Amniotic epithelial cell (primary cell): ENCODE measurements around the gene PPP5C.
"Not testable (repeated sequence)": the region's sequence is repeated elsewhere in the genome, so short reads cannot be mapped to it uniquely, and the experiment has no call there.

Experiments used
- DNase-seq: peaks from one replicate; pipeline ENCODE4 v3.0.0-alpha.2; 2010; ENCODE audit warnings: low read depth

The PPP5C gene

DNA sequence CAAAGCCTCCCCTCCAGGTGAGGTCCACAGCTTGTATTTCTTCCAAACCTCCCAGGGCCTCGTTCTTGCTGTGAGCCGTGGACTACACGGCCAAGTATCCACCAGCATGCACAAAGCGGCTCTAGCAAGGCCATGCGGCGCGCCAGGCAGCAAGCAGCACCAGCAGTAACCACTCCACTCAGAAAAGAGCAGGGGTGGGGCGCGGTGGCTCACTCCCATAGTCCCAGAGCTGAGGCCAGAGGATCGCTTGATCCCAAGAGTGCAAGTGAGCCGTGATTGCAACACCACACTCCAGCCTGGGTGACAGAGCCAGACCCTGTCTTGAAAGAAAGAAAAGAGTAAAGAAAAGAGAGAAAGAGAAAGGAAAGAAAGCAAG, 61.8 kb downstream of the PPP5C start:
- DNase-seq: peak; percentile 75

DNA sequence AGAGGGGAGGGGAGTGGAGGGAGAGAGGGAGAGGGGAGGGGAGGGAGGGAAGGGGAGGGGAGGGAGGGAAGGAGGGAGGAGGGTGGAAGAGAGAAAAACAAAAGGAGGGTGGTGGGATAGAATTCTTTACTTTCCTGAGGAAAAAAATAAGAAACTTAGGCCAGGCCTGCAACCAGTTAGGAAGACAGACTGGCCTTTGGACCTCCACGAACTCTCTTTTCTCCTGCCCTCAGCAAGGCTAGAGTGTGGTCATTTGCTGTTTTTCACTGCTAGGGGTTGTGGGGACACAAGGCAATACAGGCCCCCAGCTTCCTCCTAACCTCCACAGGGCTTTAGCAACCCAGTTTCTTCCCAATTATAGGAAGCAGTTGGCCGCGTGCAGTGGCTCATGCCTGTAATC, 62.3 kb downstream of the PPP5C start:
- no peak for DNase-seq

DNA sequence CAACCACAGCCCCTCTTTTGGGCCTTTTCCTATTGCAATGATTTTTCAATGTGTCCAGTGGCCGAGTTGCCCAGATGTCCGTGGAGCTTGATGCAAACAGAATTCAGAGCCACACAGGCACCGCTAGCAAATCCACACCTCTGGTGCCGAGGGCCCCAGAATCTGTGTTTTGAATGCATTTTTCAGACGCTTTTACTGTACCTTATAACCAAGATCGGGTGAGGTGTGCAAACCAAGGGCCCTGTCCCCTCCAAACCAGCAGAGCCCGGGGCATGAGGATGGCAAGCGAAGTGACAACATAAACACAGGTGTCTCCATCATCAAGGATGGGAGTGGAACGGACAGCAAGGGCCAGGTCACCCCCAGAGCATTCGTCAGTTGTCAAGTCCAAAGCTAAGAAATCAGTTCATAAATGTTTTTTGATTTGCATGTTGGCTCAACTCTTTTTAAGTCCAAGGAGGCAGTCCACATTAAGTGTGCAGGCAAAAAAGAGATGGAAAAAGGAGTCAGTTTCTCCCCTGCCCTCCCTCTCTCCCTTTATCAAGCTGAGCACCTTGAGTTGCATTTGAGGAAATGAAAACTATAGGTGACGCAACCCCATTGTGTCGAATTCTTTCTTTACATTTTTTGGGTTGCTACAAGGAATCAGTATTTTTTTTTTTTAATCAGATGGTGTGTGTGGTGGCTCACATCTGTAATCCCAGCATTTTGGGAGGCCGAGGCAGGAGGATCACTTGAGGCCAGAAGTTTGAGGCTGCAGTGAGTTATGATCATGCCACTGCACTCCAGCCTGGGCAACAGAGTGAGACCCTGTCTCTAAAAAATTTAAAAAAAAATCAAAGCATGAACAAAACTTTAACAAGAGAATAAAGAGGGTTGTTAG, 63.6 kb downstream of the PPP5C start:
- no peak for DNase-seq

DNA sequence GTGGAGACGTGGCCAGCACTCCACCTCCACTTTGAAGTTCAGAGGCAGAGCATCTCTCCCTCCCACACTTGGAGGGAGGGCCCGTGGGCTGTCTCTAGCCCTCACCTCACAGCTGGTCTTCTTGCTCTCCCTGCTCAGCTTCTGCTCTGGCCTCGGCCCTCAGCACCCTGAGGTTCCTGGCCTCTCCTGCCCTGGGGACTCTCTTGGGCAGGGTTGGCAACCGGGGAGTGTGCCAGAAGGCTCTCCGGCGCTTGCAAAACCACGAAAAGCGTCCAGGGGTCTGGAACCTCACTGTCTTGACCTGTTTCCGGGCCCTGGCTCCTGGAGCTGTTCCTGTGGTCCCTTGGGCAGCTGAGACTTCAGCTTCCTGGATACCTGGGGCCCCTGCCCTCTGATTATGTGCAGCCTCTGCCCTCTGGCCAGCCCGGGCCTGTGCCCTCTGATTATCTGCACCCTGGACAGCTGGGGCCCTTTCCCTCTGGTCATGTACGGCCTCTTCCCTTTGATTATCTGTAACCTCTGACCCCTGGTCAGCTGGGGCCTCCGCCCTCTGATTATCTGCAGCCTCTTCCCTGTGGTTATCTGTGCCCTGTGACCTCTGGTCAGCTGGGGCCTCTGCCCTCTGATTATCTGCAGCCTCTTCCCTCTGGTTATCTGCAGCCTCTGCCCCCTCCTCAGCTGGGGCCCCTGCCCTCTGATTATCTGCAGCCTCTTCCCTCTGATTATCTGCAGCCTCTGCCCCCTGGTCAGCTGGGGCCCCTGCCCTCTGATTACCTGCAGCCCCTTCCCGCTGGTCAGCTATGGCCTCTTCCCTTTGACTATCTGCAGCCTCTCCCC, 64.4 kb downstream of the PPP5C start:
- no peak for DNase-seq

DNA sequence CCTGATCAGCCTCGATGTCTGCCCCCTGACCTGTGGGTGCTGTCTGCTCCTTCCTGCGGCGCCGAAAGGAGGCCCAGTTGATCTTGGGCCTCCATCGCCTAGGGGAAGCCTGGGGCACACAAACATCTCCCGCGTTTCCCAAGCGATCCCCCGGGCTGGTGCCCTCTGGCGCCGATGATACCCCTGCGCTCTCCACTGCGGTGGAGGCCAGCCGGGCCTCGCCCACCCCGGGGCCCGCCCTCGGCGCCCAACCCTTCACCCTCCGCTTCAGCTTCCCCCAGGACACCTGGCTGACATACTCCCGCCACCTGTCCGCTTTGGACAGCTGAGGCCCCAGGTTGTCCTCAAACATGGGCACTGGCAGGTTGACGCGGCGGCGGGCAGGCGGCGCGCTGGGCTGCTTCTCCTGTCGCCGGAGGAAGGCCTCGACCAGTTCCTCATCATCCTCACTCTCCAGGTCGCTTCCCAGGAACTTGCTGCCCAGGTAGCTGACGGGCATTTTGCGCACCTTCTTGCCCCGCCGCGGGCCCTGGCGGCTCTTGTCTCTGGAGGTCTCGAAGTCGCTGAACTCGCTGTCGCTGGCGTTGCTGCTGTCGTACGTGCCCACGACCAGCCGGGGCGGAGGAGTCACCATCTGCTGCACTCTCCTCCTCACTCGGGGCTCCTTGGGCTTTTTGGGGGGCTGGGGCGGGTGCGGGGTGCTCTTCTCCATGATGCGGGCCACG, 65.2 kb downstream of the PPP5C start:
- no peak for DNase-seq

- no peak for DNase-seq
These were observed 65.9 kb downstream of the PPP5C start for GRCh38 chr19:46412650-46413261.

DNA sequence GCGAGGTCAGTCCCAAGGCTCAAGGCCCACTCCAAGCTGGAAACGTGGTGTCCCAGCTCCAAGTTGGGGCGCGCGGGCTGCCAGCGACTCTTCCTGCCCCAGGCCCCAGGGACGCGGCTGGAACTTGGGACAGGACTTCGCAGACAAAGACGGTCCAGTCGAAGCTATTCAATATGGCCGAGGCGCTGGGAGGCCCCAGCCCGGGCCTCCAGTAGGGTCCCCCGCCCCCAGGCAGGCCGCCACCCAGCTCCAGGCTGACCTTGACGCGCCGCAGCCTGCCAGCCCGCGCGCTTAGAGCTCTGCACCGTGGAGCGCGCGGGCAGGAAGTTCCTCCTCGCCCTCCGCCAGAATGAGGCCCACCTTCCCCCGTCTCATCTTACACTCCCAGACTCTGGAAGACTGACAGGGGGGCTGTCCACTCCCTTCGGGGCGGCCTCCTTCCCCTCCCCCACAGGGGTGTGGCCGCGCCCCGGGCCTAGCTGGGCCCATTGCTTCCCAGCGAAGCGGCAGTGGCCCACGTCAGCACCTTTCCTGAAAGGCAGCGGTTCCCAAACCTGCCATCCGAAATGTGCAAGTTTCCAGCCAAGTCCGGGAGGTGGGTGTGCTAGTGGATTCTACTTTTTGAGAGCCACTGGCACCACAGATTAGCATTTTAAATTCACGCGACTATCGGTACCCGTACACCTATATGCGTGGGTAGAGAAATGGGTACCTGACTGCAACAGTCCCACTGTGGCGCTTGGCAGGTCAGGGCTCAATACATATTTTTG, 66.6 kb downstream of the PPP5C start, which contains the start of gene CCDC8:
Gene CCDC8 (minus strand): TSS at position 303 of the 770 bp plus-strand sequence. CDS start 754 bp downstream, outside the sequence.
- DNase-seq: peak; percentile 98

GRCh38 chr19:46414899-46415298, 68.0 kb downstream of the PPP5C start:
- DNase-seq: not testable (repeated sequence)

GRCh38 chr19:46415804-46416709, 69.2 kb downstream of the PPP5C start:
- peak; percentile 88 for DNase-seq

DNA sequence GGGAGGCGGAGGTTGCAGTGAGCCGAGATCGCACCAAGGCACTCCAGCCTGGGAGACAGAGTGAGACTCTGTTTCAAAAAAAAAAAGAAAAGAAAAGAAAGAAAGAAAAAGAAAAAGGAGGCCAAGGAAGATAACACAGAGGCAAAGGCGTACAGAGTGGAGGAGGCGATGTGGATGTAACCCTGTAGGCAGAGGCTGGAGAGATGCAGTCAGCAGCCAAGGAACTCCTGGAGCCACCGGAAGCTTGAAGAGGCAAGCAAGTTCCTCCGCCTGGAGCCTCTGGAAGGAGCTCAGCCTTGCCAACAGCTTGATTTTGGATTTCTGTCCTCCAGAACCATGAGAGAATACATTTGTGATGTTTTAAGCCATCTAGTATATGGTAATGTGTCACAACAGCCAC, 73.2 kb downstream of the PPP5C start:
- DNase-seq: no peak

GRCh38 chr19:46422344-46422743, 75.5 kb downstream of the PPP5C start:
- DNase-seq: no peak

GRCh38 chr19:46423188-46423587, 76.3 kb downstream of the PPP5C start:
- peak; percentile 69 for DNase-seq

- peak; percentile 66 for DNase-seq
These were observed 79.2 kb downstream of the PPP5C start for GRCh38 chr19:46426035-46426505.

DNA sequence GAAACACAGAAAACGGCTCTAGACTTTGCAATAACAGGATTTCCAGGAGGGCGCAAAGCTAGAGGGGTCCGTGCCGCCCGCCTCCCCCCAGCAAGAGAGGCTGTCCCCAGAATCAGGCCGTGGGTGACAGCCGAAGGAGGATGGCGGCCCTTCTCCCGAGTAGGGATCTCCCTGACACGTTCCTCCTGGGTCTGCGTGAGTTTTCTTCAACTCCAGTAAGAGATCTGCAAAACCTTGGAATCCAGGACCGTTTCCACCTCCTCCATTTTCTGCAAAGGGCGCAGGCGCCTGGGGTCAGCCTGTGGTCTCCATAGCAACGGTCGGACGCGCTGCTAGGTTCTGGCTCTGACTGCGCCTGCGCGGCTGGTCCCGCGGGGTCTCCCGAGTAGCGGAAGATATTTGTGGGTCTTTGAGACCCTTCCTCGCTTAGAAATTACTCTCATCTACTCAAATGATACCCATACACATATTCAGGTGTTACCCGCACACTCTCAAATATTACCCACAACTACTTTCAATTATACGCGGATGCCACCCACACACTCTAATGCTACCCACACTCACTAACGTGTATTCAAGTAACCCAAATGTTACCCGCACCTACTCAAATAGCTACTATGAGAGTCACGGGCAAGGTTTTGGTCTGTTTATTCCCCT, 79.7 kb downstream of the PPP5C start:
- peak; percentile 75 for DNase-seq

DNA sequence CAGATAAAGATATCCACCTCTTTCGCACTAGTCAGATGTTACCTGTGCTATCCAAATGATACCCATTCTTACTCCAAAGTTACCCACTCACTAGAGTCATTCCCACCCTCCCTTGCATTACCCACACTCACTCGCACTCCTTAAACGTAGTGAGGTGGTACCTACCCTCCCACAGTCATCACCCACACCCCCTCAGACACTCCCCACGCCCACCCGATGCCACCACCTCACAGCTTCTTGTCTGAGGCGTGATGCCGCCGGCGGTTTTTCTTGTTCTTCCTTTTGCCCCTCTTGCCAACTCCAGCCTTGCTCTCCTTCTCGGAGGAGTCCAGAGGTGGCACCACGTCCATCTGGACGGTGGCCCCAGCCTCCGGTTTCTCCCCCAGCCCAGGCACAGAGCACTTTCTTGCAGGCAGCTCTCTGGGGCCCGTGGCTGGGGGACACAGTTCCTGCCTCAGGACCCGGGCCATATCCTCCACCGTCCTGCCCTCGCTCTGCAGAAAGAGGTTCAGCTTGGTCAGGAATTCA, 80.7 kb downstream of the PPP5C start:
- no peak for DNase-seq

DNA sequence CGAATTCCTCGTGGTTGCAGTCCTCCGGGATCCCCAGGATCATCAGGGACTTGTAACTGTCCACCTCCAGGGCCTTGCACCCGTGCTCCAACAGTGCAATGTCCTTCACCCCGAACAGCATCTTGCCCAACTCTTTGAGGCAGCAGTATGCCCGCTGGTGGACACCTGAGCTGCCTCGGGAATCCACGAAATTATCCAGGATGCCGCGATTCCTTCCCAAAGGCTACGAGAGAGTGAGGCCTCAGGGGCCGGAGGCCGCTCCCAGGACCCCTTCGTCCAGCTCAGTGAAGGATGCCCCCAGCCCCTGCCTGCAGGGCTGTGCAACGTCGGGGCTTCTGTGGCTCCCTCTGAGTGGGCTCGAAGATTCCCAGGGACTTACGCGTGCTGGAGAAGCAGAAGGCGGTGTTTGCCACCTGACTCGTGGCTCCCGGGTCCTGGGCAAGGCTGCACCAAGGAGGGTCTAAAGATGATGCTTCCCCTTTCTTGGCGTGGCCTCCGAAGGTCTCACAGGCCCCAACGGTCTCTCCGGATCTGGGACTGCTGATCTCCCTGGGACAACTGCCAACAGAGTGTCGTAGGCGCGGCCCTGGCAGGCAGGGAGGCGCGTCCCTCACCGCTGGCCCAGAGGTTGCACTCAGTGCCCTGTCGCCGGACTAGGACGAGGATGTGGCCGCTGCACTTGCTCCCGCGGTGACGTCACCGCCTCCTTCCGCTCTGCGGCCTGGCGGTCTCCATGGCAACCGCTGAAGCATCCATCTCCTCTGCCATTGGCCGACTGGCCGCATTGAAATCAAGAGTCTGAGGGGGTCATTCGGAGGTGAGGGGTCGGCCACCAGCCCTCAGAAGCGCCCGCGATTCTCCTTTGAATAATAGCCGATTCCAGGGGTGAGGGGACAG, 81.6 kb downstream of the PPP5C start, which contains the start of gene PNMA8C:
Gene PNMA8C (minus strand): TSS at position 698 of the 897 bp plus-strand sequence. CDS start 577 bp downstream, at position 121.
- DNase-seq: peak; percentile 50

- DNase-seq: no peak
These were observed 83.1 kb downstream of the PPP5C start for GRCh38 chr19:46429999-46430398.

- DNase-seq: no peak
These were observed 84.9 kb downstream of the PPP5C start for GRCh38 chr19:46431824-46432223.
